Measurements from ENCODE around the gene GOLGA7B. TPM values are rescaled to one million over a fixed set of nuclear protein-coding genes. Genes with fewer than 3 reads are reported as not detected.
"Not testable (repeated sequence)": the region's sequence is repeated elsewhere in the genome, so short reads cannot be mapped to it uniquely, and the experiment has no call there.

The GOLGA7B gene
- total RNA-seq, 1 donor from 2014 or later: 0.30 TPM

DNA sequence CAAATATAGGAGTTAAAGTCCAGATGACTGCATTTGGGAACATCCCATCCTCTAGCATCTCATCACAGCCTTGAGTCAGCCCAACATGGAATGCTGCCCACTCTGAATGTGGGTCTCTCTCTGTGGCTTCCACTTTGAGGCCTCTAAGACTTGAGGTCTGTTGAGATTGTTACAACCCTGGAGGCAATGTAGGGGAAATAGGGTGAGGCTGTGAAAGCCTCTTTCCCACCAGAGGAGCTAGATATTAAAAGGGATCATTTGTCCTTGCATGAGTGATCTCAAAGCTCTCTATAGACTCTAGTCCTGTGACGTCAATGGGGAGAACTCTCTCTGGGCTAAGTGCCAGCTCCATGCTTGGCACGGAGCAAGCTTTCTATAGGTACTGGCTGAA is 6.4 kb upstream of the GOLGA7B start:
- H3K4me3 Mint-ChIP-seq: no peak overlapping the region
- DNase-seq (ENCODE audit: low read depth, low spot score): no peak
- H3K27me3 Mint-ChIP-seq (ENCODE audit: low read depth): peaks cover 37% of the 10 kb centered on the region
- no peaks in the 10 kb centered on the region for H3K36me3 Mint-ChIP-seq (ENCODE audit: low read depth)
- TF ChIP-seq CTCF (conservative IDR thresholded peaks at IDR 0.05): no peak
- no peaks in the 10 kb centered on the region for H3K9me3 Mint-ChIP-seq
- H3K4me1 Mint-ChIP-seq: no peaks in the 10 kb centered on the region
- no peak overlapping the region for H3K27ac Mint-ChIP-seq (ENCODE audit: unreplicated experiment)

DNA sequence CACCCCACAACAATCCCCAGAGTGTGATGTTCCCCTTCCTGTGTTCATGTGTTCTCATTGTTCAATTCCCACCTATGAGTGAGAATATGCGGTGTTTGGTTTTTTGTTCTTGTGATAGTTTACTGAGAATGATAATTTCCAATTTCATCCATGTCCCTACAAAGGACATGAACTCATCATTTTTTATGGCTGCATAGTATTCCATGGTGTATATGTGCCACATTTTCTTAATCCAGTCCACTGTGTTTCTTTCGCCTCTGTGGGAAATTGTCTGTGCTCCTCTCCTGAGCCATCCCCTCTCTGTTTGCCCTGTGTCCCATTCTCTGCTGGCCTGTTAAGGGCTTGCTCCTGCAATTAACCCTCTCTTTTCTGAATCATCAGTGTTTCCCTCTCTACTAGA is 5.7 kb upstream of the GOLGA7B start:
- H3K27me3 Mint-ChIP-seq (ENCODE audit: low read depth): peaks cover 37% of the 10 kb centered on the region
- not testable (repeated sequence) for H3K4me1 Mint-ChIP-seq; H3K27ac Mint-ChIP-seq (ENCODE audit: unreplicated experiment); H3K9me3 Mint-ChIP-seq; H3K36me3 Mint-ChIP-seq (ENCODE audit: low read depth); DNase-seq (ENCODE audit: low read depth, low spot score); H3K4me3 Mint-ChIP-seq

DNA sequence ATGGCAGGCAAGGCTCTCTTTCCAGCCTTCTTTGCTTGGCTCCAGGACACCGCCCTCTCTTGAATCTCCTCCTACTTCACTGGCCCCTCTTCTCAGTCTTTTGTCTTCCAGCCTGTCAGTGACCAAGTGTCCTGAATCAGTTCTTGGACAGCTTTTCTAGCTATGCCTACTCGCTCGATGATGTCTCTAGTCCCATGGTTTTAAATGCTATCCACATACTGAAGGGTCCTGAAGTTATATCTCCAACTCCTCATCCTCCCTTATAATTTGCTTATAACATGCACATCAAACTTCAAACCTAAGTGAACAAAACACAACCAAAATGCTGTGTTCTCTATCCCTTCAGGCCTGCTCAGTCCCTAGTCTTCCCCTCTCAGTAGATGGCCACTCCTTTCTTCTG is 5.0 kb upstream of the GOLGA7B start:
- Mint-ChIP-seq H3K4me3 (no peak overlapping the region), H3K27ac (ENCODE audit: unreplicated experiment) (no peak overlapping the region)
- TF ChIP-seq CTCF (conservative IDR thresholded peaks at IDR 0.05): no peak

GRCh38 chr10:97849103-97849686 is 448 bp upstream of the GOLGA7B start:
- DNase-seq (ENCODE audit: low read depth, low spot score): no peak
- no peaks in the 10 kb centered on the region for H3K36me3 Mint-ChIP-seq (ENCODE audit: low read depth)
- no peaks in the 10 kb centered on the region for H3K9me3 Mint-ChIP-seq
- H3K27me3 Mint-ChIP-seq (ENCODE audit: low read depth): peaks cover 59% of the 10 kb centered on the region
- peak overlapping the region; percentile 76 for H3K4me3 Mint-ChIP-seq
- peaks cover 5% of the 10 kb centered on the region for H3K4me1 Mint-ChIP-seq
- no peak overlapping the region for H3K27ac Mint-ChIP-seq (ENCODE audit: unreplicated experiment)
- no peak for TF ChIP-seq CTCF (conservative IDR thresholded peaks at IDR 0.05)

More for the DNA sequence above, 5.0 kb upstream of the GOLGA7B start:
- no peaks in the 10 kb centered on the region for H3K36me3 Mint-ChIP-seq (ENCODE audit: low read depth)
- peaks cover 38% of the 10 kb centered on the region for H3K27me3 Mint-ChIP-seq (ENCODE audit: low read depth)
- H3K4me1 Mint-ChIP-seq: peaks cover 5% of the 10 kb centered on the region
- H3K9me3 Mint-ChIP-seq: no peaks in the 10 kb centered on the region
- no peak for DNase-seq (ENCODE audit: low read depth, low spot score)

GRCh38 chr10:97850446-97850845 is 803 bp downstream of the GOLGA7B start:
- Mint-ChIP-seq H3K4me1 (peaks cover 5% of the 10 kb centered on the region), H3K27ac (ENCODE audit: unreplicated experiment) (no peak overlapping the region), H3K27me3 (ENCODE audit: low read depth) (peaks cover 72% of the 10 kb centered on the region), H3K4me3 (peak overlapping the region; percentile 61), H3K36me3 (ENCODE audit: low read depth) (no peaks in the 10 kb centered on the region), H3K9me3 (no peaks in the 10 kb centered on the region)
- no peak for DNase-seq (ENCODE audit: low read depth, low spot score)
- no peak for TF ChIP-seq CTCF (conservative IDR thresholded peaks at IDR 0.05)

DNA sequence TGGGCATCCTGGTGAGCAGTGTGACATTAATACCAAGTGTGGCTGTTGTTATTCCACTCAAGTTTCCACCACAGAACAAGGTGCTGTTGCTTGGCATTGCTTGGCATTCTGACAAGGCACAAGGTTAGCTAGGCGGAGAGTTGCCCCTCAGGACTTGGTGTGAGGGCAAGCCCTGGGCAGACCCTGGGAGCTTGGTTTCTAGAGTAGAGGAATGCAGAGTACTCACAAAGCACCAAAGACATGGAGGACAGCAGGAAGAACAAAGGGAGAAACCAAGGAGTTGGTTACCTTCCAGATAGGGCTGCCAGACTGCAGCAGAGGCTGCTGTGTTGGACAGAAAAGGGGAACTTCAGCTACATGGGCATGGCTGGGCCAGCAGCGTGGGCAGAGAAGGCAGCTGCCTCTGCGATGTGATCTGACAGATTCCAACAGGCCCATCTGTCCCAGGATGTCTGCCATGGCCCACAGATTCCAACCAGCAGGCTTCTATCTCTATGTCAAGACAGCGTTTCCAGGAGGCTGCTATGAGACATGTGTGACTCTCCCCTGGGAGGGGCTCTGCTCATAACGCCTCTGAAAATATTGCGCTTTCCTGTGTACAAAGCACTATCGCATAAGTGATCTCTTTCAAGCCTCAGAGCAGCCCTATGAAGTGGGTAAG is 1.8 kb downstream of the GOLGA7B start:
- Mint-ChIP-seq H3K36me3 (ENCODE audit: low read depth) (no peaks in the 10 kb centered on the region), H3K27ac (ENCODE audit: unreplicated experiment) (no peak overlapping the region)

More for the DNA sequence above, 1.8 kb downstream of the GOLGA7B start:
- TF ChIP-seq CTCF (conservative IDR thresholded peaks at IDR 0.05): no peak
- Mint-ChIP-seq H3K9me3 (no peaks in the 10 kb centered on the region), H3K27me3 (ENCODE audit: low read depth) (peaks cover 82% of the 10 kb centered on the region), H3K4me3 (no peak overlapping the region), H3K4me1 (peaks cover 5% of the 10 kb centered on the region)
- no peak for DNase-seq (ENCODE audit: low read depth, low spot score)

All from neural crest cell (in vitro differentiated cells).